Amniotic epithelial cell (primary cell): ENCODE measurements around the gene SURF1.
"Not testable (repeated sequence)": the region's sequence is repeated elsewhere in the genome, so short reads cannot be mapped to it uniquely, and the experiment has no call there.

Source experiments
- DNase-seq: peaks from one replicate; pipeline ENCODE4 v3.0.0-alpha.2; 2010; ENCODE audit warnings: low read depth

The SURF1 gene, protein sequence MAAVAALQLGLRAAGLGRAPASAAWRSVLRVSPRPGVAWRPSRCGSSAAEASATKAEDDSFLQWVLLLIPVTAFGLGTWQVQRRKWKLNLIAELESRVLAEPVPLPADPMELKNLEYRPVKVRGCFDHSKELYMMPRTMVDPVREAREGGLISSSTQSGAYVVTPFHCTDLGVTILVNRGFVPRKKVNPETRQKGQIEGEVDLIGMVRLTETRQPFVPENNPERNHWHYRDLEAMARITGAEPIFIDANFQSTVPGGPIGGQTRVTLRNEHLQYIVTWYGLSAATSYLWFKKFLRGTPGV

DNA sequence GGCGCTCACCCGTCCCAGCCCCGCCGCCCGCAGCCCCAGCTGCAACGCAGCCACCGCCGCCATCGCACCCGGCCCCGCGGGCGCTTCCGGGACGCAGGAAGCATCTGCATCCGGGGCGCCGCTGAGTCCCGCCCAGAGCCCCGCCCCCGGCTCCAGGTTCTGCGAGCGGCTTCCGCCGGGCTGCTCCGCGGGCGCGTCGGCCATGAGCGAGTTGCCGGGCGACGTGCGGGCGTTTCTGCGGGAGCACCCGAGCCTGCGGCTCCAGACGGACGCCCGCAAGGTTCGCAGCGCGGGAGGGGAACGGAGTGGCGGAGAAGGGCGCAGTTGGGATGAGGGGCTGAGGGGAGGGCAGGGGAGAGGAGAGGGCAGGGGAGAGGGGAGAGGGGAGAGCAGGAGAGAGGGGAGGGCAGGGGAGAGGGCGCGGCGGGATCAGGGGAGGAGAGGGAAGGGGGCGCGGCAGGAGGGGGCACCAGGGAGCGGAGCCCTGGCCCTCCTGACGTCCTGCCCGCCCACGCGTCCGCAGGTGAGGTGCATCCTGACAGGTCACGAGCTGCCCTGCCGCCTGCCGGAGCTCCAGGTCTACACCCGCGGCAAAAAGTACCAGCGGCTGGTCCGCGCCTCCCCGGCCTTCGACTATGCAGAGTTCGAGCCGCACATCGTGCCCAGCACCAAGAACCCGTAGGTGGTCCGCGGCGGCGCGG is at the start of gene SURF1, which contains the start of gene SURF2:
TSS of gene SURF1 (minus strand) at position 97 of the 701 bp plus-strand sequence. CDS start at position 63, 34 bp downstream.
TSS of gene SURF2 (plus strand) at position 160 of the 701 bp plus-strand sequence. CDS start at position 203, 43 bp downstream.
- peak; percentile 66 for DNase-seq

DNA sequence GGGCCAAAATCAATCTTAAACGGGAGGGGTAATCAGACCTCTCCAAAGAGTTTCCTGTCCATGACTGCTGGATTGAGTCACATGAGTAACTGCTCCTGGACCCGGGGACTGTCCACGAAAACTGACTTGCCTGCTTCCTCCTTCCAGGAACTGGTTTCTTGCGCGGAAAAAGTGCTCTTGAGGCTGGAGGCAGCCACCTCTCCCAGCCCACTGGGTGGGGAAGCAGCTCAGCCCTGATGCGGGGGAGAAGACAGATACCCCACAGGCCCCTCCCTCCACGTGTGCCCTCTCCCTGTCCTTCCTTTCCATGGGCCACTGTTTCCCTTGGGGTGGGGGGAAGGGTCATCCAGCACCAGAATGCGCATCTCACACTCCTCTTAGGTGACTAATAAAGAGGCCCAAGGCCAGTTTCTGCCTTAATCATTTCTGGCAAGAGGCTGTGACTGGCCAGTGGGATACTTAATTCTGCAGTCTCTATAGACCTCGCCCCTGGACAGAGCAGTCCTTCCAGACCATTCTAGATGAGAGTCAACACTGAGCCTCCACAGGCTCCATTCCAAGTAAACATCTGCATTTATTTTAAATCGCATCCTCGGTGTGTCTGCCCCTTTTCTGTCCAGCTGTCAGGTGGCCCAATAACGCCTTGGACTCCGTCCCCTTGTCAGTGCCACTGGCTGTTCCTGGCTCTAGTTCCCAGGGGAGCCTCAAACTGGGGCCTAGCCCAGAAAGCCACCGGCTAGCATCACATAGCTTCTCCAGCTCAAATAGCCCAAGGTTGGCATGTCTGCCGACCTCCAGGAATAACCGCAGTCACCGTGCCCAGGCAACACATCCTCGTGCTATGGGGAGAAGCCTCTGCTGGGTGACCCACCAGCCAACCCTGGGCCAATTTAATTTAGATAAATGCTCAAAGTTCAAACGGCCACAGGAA is 49.5 kb upstream of the SURF1 start:
- peak; percentile 62 for DNase-seq

DNA sequence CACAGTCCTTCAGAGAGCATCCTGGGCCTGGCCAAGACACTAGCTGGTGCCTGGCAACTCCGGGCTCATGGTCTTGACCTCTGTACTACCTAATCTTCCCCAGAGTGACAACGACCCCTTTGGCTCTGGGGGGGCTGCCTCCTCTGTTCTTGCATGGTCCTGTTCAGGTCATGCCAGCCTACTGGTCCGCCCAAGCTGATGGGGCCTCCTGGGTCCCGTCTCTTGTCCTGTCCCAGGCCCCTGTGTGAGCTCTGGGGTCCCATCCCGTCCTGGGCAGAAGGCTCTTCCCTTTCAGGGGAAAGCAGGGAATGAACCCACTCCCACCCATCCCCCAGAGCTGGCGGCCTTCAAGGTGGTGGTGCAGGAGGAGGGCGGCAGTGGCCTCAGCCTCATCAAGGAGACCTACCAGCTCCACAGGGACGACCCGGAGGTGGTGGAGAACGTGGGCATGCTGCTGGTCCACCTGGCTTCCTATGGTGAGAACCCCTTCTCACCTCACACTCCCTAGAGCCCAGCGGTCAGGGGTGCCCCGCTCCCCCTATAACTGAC is 48.2 kb upstream of the SURF1 start:
- DNase-seq = no peak

DNA sequence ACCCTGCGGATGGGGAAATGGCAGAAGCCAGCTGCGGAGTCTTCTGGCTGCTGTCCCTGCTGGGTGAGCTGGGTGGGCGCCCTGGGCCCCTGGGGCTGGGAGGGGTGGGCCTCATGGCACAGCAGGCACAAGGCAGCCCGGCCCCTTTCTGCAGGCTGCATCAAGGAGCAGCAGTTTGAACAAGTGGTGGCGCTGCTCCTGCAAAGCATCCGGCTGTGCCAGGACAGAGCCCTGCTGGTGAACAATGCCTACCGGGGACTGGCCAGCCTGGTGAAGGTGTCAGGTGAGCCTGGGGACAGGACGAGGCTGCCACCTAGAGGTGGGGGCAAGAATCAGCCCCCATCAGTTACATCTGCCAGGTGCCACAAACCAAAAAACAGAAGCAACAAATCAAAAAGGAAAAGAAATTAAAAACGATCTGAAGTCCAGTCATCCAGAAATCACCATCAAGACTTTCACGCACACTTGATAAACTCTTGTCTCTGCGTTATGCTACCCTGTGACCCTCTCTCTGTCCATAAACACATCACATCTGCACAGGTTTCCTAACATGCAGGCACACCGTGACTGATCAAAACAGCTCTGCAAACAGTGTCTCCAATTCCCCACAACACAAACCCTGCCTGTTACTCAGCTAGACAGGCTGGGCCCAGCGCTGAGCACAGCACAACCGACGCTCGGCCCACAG is 47.6 kb upstream of the SURF1 start:
- peak; percentile 12 for DNase-seq

GRCh38 chr9:133402689-133403088 is 46.4 kb upstream of the SURF1 start:
- DNase-seq = no peak

DNA sequence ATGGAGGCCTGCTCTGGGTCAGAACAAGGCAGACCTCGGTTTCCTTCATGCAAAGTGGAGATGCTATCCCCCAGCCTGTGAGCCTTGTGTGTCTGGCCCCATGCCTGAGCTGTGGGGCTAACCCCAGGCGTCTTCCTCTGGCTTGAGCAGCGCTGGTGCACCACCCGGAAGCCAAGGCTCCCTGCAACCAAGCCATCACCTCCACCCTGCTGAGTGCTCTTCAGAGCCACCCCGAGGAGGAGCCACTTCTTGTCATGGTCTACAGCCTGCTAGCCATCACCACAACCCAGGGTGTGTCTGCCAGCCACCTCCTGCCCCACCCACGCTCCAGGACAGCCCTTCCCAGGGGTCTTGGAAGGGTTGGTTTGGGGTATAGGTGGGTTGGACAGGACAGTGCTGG is 45.3 kb upstream of the SURF1 start:
- no peak for DNase-seq

- DNase-seq = no peak
Observed at GRCh38 chr9:133400292-133400691, 44.0 kb upstream of the SURF1 start.

- DNase-seq = no peak
Observed at GRCh38 chr9:133397895-133398294, 41.6 kb upstream of the SURF1 start.

GRCh38 chr9:133397370-133397769 is 41.1 kb upstream of the SURF1 start:
- DNase-seq = no peak

GRCh38 chr9:133396952-133397351 is 40.7 kb upstream of the SURF1 start:
- DNase-seq = peak; percentile 29

- no peak for DNase-seq
Observed at GRCh38 chr9:133394687-133395271, 38.5 kb upstream of the SURF1 start.

- no peak for DNase-seq
Observed at GRCh38 chr9:133393399-133393798, 37.1 kb upstream of the SURF1 start.

DNA sequence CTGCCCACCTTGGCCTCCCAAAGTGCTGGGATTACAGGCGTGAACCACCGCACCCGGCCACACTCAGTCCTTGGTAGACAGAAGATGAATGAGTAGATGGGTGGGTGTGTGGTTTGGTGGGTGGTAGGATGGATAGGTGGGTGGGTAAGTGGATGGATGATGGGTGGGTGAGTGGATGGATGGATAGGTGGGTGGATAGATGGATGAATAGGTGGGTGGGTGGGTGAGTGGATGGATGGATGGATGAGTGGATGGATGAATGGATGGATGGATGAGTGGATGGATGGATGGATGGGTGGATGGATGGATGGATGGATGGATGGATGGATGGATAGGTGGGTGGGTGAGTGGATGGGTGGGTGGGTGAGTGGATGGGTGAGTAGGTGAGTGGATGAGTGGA is 36.0 kb upstream of the SURF1 start:
- DNase-seq = not testable (repeated sequence)

- DNase-seq = not testable (repeated sequence)
Observed at GRCh38 chr9:133391449-133391848, 35.2 kb upstream of the SURF1 start.

- DNase-seq = no peak
Observed at GRCh38 chr9:133390713-133391112, 34.4 kb upstream of the SURF1 start.

- no peak for DNase-seq
Observed at GRCh38 chr9:133389562-133389961, 33.3 kb upstream of the SURF1 start.

- DNase-seq = no peak
Observed at GRCh38 chr9:133389025-133389557, 32.8 kb upstream of the SURF1 start.

- DNase-seq = no peak
Observed at GRCh38 chr9:133387680-133388079, 31.4 kb upstream of the SURF1 start.

DNA sequence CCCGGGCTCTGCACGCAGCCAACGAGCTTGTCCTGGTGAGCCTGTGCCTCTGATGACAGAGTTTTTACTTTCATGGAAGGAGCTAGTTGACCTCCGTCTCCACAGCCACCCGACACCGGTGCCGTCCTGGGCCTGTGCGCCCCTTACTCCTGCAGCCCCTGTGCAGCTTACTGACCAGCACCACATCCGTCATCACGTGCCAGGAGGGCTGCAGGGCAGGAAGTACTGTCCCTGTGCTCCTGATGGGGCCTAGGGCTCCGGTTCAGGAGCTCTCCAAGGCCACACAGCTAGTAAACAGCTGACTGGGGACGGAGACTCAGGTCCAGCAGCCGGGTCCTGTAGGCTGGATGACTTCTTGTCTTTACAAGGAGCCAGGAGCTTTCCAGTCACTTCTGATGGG is 30.1 kb upstream of the SURF1 start:
- no peak for DNase-seq

DNA sequence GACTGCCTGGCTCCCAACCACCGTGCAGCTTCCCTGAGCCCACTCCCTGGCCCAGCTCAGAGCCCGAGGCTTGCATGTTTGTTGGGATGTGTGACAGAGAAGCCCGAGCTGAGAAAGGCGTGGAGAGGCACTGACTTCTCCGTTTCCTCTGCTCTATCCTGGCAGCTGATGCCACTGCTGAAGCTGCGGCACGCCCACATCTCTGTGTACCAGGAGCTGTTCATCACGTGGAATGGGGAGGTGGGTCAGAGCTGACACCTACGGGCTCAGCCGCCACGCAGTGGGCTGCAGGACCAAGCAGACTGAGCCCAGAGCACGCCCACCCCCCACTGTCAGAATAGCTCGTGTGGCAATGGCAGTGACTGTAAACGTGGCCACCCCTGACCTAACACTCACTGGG is 29.2 kb upstream of the SURF1 start:
- no peak for DNase-seq
